Stimulated activated CD4-positive, alpha-beta T cell treated with anti-CD3 and anti-CD28 coated beads, TNF-alpha, amount 100 ng/mL, for 24 hours (primary cell): ENCODE data around the gene ENOX2.
"Not testable (repeated sequence)": the region's sequence is repeated elsewhere in the genome, so short reads cannot be mapped to it uniquely, and the experiment has no call there.

ENCODE experiments used
- DNase-seq, 3 experiments: peaks; one replicate each; pipeline ENCODE4 v3.0.0-alpha.2; 2020; ENCODE audit warnings: low read depth in 3 of 3

Gene ENOX2

GRCh38 chrX:130826249-130826648 is 76.8 kb downstream of the ENOX2 start:
- DNase-seq: no peak

- no peak for DNase-seq
These were observed 77.5 kb downstream of the ENOX2 start for GRCh38 chrX:130825525-130825924.

- not testable (repeated sequence) for DNase-seq
These were observed 83.6 kb downstream of the ENOX2 start for GRCh38 chrX:130819367-130819766.

DNA sequence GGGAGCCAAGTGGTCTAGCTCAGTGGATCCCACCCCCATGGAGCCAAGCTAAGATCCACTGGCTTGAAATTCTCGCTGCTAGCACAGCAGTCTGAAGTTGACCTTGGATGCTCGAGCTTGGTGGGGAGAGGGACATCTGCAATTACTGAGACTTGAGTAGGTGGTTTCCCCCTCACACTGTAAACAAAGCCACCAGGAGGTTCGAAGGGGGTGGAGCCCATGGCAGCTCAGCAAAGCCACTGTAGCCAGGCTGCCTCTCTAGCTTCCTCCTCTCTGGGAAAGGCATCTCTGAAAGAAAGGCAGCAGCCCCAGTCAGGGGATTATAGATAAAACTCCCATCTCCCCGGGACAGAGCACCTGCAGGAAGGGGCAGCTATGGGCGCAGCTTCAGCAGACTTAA is 89.1 kb downstream of the ENOX2 start:
- DNase-seq: not testable (repeated sequence)

DNA sequence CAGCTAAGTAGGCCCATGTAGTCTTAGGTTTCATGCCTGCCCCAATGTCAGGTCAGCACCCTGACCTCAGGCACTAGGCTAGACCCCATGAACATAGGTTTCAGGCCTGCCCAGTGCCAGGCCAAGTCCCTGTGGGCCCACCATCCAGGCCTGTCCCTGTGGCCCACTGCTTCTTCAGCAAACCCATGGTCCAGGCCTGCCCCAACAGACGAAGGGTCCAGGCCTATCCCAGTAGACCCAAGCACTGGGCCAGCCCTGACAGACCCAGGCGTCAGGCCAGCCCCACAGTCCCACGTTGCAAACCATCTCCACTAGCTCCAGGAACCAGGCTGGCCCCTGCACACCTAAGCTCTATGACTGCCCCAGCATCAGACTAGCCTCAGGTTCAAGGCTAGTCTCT is 92.4 kb downstream of the ENOX2 start:
- no peak for DNase-seq

GRCh38 chrX:130805903-130806302 is 97.1 kb downstream of the ENOX2 start:
- no peak for DNase-seq

GRCh38 chrX:130803537-130803936 is 99.5 kb downstream of the ENOX2 start:
- no peak for DNase-seq

DNA sequence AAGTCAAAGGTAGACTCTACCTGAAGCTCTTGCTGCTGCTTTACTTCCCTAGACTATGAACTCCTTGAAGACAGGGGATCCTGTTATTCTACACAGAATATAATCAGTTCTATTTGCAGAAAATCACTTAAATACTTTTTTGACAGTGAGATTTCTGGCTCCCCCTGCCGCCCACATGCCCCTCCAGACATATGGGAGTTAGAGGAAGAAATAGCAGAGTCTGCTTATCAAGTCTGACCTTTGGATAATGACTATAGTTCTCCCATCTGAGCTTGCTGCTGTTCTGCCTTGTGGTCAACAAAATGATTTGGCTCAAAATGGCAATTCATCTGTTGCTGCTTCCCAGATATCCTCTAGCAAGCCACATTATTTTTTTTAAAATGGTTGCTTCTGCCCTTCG is 101.1 kb downstream of the ENOX2 start:
- no peak for DNase-seq

DNA sequence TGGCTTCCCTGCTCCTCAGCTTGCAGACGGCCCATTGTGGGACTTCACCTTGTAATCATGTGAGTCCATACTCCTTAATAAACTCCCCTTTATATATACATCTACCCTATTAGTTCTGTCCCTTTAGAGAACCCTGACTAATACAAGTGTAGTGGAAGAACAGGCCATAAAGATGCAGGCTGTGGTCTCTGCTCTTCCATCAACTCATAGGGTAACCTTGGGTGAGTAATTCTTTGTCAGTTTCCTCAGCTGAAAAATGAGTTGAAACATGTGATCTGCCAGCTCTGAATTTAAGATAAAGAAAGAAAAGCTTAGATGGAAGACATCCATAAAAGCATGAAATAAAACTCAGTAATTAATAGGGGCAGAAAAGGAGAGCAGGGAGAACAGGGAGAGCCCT is 103.6 kb downstream of the ENOX2 start:
- DNase-seq: no peak

GRCh38 chrX:130793975-130794374 is 109.0 kb downstream of the ENOX2 start:
- no peak for DNase-seq

DNA sequence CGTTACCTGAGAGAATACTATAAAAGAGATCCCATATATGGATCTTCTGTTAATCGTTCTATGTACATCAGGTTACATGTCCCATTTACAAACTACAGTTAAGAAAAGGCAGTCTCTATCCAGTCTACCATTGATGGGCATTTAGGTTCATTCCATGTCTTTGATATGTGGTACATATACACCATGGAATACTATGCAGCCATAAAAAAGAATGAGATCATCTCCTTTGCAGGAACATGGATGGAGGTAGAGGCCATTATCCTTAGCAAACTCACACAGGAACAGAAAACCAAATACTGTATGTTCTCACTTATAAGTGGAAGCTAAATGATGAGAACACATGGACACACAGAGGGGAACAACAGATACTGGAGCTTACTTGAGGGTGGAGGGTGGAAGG is 111.1 kb downstream of the ENOX2 start:
- not testable (repeated sequence) for DNase-seq

- DNase-seq: no peak
These were observed 113.2 kb downstream of the ENOX2 start for GRCh38 chrX:130789793-130790192.

- no peak for DNase-seq
These were observed 114.0 kb downstream of the ENOX2 start for GRCh38 chrX:130788786-130789581.

DNA sequence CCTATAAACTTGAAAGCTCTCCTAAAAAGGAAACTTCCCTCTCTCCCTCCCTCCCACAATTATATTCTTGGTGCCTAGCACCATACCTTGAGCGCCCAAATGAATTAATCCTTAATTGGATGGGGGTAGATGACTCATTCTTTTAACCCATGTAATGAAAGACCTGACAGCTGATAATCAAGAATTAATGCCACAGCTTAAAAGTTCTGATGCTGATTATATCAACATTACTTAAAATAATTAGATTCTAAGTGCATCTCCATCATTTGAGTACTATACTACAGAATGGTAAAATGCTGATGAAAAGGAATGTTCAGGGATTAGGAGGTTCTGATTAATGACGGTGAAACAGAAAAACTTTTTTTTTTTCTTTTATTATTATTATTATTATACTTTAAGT is 117.0 kb downstream of the ENOX2 start:
- no peak for DNase-seq

DNA sequence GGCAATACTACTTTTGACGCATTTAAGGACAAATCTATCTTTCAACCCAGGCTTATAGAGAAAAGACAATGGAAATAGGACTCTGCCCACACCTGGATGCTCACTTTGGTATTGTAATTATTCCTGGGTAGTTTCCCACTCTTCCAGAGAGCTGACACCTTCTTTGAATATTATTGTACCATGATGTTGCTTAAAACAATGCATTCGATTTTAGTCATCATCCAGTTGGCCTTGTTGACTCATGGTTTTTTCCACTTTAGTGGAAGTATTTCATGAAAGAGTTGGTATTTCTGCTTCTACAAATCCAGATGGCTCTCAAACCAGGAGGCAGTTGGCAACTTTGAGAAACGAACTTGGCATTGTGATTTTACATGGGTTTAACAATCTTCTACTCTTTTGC is 124.2 kb downstream of the ENOX2 start:
- no peak for DNase-seq

- no peak for DNase-seq
These were observed 127.2 kb downstream of the ENOX2 start for GRCh38 chrX:130775849-130776248.

- no peak for DNase-seq
These were observed 130.2 kb downstream of the ENOX2 start for GRCh38 chrX:130772776-130773143.

DNA sequence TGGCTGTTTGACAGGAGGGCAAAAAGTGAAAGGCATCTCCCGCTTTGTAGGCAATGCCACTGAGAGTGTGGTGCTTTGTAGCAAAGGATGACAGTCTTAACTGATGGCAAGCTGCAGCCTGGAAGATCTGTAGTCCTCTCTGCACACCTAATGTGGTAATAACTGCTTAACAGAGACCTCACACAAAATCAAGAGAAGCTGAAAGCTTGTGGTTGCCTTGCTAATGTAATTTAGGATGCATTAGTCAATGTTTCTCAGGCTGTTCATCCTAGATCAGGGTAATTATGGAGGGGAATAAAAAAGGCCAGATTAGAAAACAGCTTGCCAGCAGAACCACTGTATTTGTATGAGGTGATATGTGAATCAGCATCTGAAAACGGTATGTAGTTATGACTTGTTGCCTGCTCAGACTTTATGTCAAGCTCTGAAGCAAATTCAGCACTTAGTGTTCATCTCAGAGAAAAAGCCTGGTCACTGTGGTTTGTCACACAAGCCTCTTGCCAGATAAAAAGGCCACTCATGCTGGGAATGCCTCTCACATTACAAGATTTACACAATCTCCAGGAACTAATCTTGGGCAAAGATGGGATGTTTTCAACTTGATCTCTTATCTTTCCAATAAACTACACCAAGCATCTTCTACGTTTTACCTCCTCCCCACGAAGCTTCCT is 130.8 kb downstream of the ENOX2 start:
- DNase-seq: no peak

- DNase-seq: no peak
These were observed 131.4 kb downstream of the ENOX2 start for GRCh38 chrX:130771648-130772047.

GRCh38 chrX:130771230-130771629 is 131.8 kb downstream of the ENOX2 start:
- DNase-seq: no peak

DNA sequence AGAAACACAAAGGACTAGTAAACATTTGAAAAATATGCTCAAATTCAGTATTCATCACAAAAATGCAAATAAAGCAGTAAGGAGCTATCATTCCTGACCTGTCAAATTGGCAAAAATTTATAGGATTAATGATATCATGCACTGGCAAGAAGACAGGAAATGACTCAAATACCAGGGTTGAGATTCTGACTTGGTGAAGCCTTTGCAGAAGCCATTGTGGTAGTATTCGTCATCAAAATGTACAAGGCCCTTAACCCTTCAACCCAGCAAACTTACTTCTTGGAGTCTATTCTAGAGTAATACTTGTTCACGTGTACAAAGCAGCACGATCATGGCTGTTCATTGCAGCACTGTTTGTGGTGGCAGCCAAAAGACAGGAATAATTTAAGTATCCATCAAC is 132.4 kb downstream of the ENOX2 start:
- no peak for DNase-seq

DNA sequence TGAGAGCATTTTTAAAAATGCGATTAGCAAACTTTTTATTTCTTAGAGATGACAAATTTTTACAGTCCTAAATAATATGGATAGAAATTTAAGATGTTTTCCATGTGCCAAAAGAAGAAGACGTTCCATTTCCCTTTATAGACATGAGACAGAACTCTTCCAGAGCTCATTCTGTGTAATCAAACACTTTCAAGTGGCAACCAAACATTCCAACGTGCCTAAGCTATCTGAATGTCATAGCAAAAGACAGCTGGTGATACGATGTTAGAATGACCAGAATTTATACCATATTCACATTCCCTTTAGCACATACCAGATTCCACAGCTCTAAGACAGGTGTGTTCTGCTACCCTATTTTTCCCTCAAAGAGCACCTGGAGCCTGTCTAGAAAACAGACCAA is 133.2 kb downstream of the ENOX2 start:
- no peak for DNase-seq

DNA sequence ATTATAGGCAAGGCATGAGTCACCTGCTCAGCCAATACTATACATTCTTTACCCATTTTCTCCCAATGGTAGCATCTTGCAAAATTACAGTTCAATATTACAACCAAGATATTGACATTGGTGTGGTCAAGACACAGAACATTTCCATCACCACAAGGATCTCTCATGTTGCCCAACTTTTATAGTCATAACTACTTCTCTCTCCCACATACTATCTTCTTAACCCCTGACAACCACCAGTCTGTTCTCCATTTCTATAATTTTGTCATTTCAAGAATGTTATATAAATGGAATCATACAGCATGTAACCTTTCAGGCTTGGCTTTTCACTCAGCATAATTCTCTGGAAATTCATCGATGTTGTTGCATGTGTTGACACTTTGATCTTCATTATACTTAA is 144.9 kb downstream of the ENOX2 start:
- DNase-seq: no peak

DNA sequence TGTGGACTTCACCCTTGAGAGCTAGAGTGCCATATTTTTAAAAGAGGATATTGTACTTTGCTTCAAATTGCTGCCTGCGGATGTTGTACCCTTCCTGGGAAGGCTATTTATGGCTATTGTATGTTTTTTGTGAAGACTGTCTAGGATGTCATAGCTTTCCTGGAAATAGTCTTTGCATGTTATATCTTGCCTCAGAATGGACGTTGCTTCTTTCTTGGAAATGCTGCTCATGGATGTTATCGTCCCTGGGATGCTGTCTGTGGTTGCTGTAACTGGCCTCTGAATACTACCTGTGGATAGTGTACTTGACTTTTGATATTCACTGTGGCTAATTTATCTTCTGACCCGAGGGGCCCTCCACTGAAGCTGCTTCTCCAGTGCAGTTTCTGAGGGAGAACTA is 146.8 kb downstream of the ENOX2 start:
- DNase-seq: no peak
